22Rv1 (cell line): Measurements from ENCODE around the gene WRAP73.

Experiments
- ZFX ChIP-seq: fragments of 450-650 bp; IDR thresholded peaks from 2 replicates; pipeline ENCODE4 v1.6.1; 2017; ENCODE audit warnings: antibody characterized with exemption, borderline replicate concordance
- TF ChIP-seq, protein P1 (sequence below): fragments of 450-650 bp; IDR thresholded peaks from 2 replicates; pipeline ENCODE4 v1.5.1; 2017; ENCODE audit warnings: mild to moderate bottlenecking

DNA sequence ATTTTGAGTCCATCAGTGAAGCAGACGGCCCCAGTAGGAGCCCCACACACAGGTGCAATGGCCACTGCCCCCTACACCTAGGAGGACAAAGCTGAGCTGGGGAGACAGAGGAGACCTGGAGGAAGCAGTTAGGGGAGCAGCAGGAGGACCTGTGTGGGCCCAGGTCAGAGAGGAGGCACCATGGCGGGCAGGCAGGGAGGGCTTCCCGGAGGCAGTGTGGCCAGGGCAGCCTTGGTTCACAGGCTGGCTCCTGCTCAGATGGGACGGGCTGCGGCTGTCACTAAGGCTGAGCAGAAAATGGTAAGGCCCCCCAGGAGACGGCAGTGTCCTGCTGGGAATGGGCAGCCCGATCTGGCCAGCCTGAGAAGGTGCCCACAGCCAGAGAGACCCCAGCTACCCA is 54.0 kb downstream of the WRAP73 start:
- TF ChIP-seq, protein P1, sequence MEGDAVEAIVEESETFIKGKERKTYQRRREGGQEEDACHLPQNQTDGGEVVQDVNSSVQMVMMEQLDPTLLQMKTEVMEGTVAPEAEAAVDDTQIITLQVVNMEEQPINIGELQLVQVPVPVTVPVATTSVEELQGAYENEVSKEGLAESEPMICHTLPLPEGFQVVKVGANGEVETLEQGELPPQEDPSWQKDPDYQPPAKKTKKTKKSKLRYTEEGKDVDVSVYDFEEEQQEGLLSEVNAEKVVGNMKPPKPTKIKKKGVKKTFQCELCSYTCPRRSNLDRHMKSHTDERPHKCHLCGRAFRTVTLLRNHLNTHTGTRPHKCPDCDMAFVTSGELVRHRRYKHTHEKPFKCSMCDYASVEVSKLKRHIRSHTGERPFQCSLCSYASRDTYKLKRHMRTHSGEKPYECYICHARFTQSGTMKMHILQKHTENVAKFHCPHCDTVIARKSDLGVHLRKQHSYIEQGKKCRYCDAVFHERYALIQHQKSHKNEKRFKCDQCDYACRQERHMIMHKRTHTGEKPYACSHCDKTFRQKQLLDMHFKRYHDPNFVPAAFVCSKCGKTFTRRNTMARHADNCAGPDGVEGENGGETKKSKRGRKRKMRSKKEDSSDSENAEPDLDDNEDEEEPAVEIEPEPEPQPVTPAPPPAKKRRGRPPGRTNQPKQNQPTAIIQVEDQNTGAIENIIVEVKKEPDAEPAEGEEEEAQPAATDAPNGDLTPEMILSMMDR, result no peak
- TF ChIP-seq ZFX, result no peak
